ENCODE measurements around the gene ADAMTS20.

GRCh38 chr12:43580601-43581000, 28.6 kb upstream of the ADAMTS20 start:
- TF ChIP-seq CTCF (IDR thresholded peaks at IDR 0.05) (no peak), POLR2A (IDR thresholded peaks at IDR 0.05) (no peak), EP300 (IDR thresholded peaks at IDR 0.05) (no peak), POLR2AphosphoS5 (IDR thresholded peaks at IDR 0.05) (no peak)
